Esophagus squamous epithelium (tissue), 5 donors: ENCODE measurements around the gene AK9. TPM values are rescaled to one million over a fixed set of nuclear protein-coding genes. Genes with fewer than 3 reads are reported as not detected.

Experiments
- DNase-seq: peaks from one replicate; lab custom pipeline; 2025; lab: John Stamatoyannopoulos, UW
- H3K27ac ChIP-seq, 4 donors: fragments of 200-600 bp; sonication (generic); one replicate each; pipeline ENCODE4 v1.5.1; 2016 to 2019; ENCODE audit warnings: mild to moderate bottlenecking in 1 of 4
- H3K27me3 ChIP-seq, 4 donors: fragments of 200-600 bp; sonication (generic); 1 replicate in 3 of 4; 2 replicates in 1 of 4; pipeline versions ENCODE4 v1.5.1 to v1.6.0; 2017 to 2021; ENCODE audit warnings: antibody characterized with exemption in 1 of 4
- H3K36me3 ChIP-seq, 3 donors: fragments of 200-600 bp; sonication (generic); one replicate each; pipeline ENCODE4 v1.5.1; 2016 to 2019
- H3K4me1 ChIP-seq, 3 donors: fragments of 200-600 bp; sonication (generic); one replicate each; pipeline ENCODE4 v1.5.1; 2017 to 2019
- H3K4me3 ChIP-seq, 4 donors: fragments of 200-600 bp; sonication (generic); 1 replicate in 3 of 4; 2 replicates in 1 of 4; pipeline ENCODE4 v1.5.1; 2016 to 2019; ENCODE audit warnings: mild to moderate bottlenecking in 2 of 4, moderate library complexity in 1 of 4
- H3K9me3 ChIP-seq, 3 donors: fragments of 200-600 bp; sonication (generic); one replicate each; pipeline ENCODE4 v1.5.1; 2016 to 2019
- POLR2A ChIP-seq, 4 donors: fragments of 450-650 bp; IDR thresholded peaks; one replicate each; pipeline ENCODE4 v1.6.1; 2017; ENCODE audit warnings: antibody characterized with exemption in 4 of 4, mild to moderate bottlenecking in 4 of 4, moderate library complexity in 3 of 4
- whole genome bisulfite sequencing, 2 donors: methylation state at CpG; one replicate each; pipeline ENCODE4 v1.1.5; 2018; 5-methylcytosine and 5-hydroxymethylcytosine counted together
- intact Hi-C: fragments of 100-400 bp; cut with DNase I; formaldehyde crosslinking; loops from one replicate; pipeline ENCODE4 v1.15.0; 2022
- total RNA-seq, 4 donors: library from RNA; depleted of rRNA; stranded (reverse); fragments of >200 nt; gene quantifications; one replicate each; pipeline ENCODE4 v1.1.0, GENCODE V29; 2016
- TF ChIP-seq, protein P1 (sequence below), 6 experiments: fragments of 450-650 bp in 4 of 6; fragments of 200-600 bp in 2 of 6; sonication (generic) in 2 of 6; IDR thresholded peaks; one replicate each; pipeline ENCODE4 v1.5.1; 2016 to 2019; ENCODE audit warnings: antibody characterized with exemption in 6 of 6, mild to moderate bottlenecking in 4 of 6, moderate library complexity in 4 of 6
- donor health status: DM: yes; HTN: yes; CAD: no.

The AK9 gene
- total RNA-seq, 4 donors from 2014 or later = 2.8 to 9.0 (median 3.2) TPM

DNA sequence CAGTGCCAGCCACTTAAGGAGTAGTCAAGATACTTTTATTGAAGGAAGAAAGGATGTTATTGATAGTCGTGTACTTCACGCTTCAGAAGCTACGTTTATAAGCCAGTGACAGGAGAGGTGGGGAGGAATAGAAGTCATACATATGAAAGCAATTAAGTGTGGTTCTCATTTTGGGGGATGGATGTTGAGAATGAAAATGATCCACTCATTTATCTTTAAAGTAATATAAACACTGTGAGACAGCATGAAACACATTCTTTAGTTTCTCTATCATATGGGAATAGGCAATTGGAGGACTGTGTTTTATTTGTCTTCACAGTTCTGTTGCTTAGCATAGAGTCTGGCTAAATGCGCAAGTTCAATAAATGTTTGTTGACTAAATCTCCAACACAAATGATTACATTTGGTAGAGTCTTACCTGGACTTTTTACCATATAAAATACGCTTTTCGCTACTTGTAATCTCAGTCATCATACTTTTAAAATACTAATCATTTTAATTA is 35.2 kb downstream of the AK9 start:
- H3K4me1 ChIP-seq = no peaks in the 10 kb centered on the region
- H3K27me3 ChIP-seq = no peaks in the 10 kb centered on the region
- no peak for TF ChIP-seq POLR2A (IDR thresholded peaks at IDR 0.05)
- TF ChIP-seq, protein P1, sequence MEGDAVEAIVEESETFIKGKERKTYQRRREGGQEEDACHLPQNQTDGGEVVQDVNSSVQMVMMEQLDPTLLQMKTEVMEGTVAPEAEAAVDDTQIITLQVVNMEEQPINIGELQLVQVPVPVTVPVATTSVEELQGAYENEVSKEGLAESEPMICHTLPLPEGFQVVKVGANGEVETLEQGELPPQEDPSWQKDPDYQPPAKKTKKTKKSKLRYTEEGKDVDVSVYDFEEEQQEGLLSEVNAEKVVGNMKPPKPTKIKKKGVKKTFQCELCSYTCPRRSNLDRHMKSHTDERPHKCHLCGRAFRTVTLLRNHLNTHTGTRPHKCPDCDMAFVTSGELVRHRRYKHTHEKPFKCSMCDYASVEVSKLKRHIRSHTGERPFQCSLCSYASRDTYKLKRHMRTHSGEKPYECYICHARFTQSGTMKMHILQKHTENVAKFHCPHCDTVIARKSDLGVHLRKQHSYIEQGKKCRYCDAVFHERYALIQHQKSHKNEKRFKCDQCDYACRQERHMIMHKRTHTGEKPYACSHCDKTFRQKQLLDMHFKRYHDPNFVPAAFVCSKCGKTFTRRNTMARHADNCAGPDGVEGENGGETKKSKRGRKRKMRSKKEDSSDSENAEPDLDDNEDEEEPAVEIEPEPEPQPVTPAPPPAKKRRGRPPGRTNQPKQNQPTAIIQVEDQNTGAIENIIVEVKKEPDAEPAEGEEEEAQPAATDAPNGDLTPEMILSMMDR (IDR thresholded peaks at IDR 0.05) = no peak
- no peaks in the 10 kb centered on the region for H3K36me3 ChIP-seq
- WGBS, 2 donors = 79 to 86% methylated on average over 6 of the region's 6 CpGs
- no peak overlapping the region for H3K27ac ChIP-seq
- intact Hi-C loops = no loop called here
- no peaks in the 10 kb centered on the region for H3K9me3 ChIP-seq
- DNase-seq = no peak
- no peak overlapping the region for H3K4me3 ChIP-seq

DNA sequence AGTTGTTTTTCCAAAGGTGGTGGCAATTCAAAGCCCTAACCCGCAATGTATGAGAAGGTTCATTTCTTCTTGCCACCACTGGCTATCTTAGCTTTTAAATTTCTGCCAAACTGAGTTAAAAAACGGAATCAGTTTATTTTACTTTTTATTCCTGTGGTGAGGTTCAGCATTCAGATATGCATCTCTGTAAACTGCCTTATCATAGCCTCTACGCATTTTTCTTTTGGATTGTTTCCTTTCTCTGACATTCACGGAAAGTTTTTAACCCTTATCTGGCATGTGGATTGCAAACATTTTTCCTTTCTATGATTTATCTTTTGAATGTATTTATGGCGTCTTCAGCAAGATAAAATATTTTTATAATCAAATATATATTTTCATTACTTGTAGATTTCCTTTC is 37.7 kb downstream of the AK9 start:
- H3K36me3 ChIP-seq = no peaks in the 10 kb centered on the region
- H3K9me3 ChIP-seq = no peaks in the 10 kb centered on the region
- no peaks in the 10 kb centered on the region for H3K4me1 ChIP-seq
- 48 to 65% methylated on average over 5 of the region's 5 CpGs for WGBS, 2 donors
- H3K27ac ChIP-seq = no peak overlapping the region
- intact Hi-C loops = no loop called here
- TF ChIP-seq, protein P1 (IDR thresholded peaks at IDR 0.05) = no peak
- no peak for TF ChIP-seq POLR2A (IDR thresholded peaks at IDR 0.05)
- DNase-seq = no peak
- no peaks in the 10 kb centered on the region for H3K27me3 ChIP-seq
- no peak overlapping the region for H3K4me3 ChIP-seq

DNA sequence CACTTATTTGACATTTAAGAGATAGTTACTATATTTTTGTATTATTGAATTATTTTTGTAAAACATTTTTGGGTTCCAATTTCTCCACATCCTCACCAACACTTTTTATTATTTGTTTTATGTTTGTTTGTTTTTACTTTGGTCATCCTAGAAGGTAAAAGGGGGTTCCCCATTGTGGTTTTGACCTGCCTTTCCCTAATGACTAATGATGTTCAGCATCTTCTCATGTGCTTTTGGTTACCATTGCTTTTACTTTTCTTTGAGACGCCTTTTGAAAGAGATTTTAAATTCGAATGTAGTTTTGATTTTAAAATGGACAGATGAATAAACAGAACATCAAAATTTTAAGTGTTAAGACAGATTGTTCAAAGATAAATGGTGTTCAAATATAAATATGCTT is 46.9 kb downstream of the AK9 start:
- intact Hi-C loops = no loop called here
- H3K36me3 ChIP-seq = peaks cover 0 to 12% (median 0%) of the 10 kb centered on the region in 3 donors
- peaks cover 0 to 16% (median 0%) of the 10 kb centered on the region in 3 donors for H3K9me3 ChIP-seq
- H3K27me3 ChIP-seq = no peaks in the 10 kb centered on the region
- TF ChIP-seq, protein P1 (IDR thresholded peaks at IDR 0.05) = no peak
- TF ChIP-seq POLR2A (IDR thresholded peaks at IDR 0.05) = no peak
- no peak overlapping the region for H3K27ac ChIP-seq
- DNase-seq = no peak
- no peaks in the 10 kb centered on the region for H3K4me1 ChIP-seq
- WGBS, 2 donors = 62 to 79% methylated on average over 2 of the region's 2 CpGs
- no peak overlapping the region for H3K4me3 ChIP-seq

DNA sequence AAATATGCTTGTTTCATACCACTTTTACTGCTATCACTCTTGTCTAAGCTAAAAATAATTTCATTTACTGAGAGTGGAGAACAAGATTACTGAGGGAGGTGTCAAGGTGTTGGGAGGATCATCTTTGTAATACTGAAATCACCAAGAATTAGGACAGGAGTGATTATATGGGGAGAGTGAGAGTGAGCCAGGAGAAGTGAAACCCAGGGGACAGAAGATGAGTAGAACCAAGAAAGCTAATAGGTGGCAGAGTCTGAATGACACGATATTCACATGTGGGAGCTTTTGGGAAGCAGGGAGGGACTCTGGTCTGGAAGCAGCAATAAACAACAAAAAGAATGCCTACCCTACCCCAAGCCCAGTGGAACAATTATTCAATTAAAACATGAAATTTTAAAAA is 58.6 kb downstream of the AK9 start:
- no peaks in the 10 kb centered on the region for H3K4me1 ChIP-seq
- H3K9me3 ChIP-seq = no peaks in the 10 kb centered on the region
- H3K4me3 ChIP-seq = no peak overlapping the region
- no peaks in the 10 kb centered on the region for H3K27me3 ChIP-seq
- H3K27ac ChIP-seq = no peak overlapping the region
- intact Hi-C loops = no loop called here
- peaks cover 0 to 7% (median 0%) of the 10 kb centered on the region in 3 donors for H3K36me3 ChIP-seq
- DNase-seq = no peak
- TF ChIP-seq, protein P1 (IDR thresholded peaks at IDR 0.05) = no peak
- TF ChIP-seq POLR2A (IDR thresholded peaks at IDR 0.05) = no peak
- 85 to 86% methylated on average over 1 of the region's 1 CpG for WGBS, 2 donors

DNA sequence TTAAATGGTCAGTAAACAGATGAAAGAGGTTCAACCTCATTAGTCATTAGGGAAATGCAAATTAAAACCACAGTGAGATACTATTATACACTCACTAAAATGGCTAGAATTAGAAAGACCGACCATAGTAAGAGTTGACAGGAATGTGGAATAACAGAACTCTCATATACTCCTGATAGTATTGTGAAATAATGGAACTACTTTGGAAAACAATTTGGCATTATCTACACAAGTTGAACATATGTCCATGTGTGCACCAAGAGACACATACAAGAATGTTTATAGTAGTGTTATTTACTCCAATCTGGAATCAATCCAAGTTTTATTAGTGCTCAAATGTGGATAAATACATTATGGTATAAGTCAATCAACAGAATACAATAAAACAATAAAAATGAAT is 59.6 kb downstream of the AK9 start:
- H3K4me3 ChIP-seq = no peak overlapping the region
- H3K27me3 ChIP-seq = no peaks in the 10 kb centered on the region
- H3K36me3 ChIP-seq = peaks cover 0 to 7% (median 0%) of the 10 kb centered on the region in 3 donors
- no peak overlapping the region for H3K27ac ChIP-seq
- no peak for TF ChIP-seq POLR2A (IDR thresholded peaks at IDR 0.05)
- TF ChIP-seq, protein P1 (IDR thresholded peaks at IDR 0.05) = no peak
- H3K9me3 ChIP-seq = no peaks in the 10 kb centered on the region
- DNase-seq = no peak
- intact Hi-C loops = no loop called here
- H3K4me1 ChIP-seq = no peaks in the 10 kb centered on the region
- 82 to 95% methylated on average over 1 of the region's 1 CpG for WGBS, 2 donors
